ENCODE measurements around the gene FLT3LG.

GRCh38 chr19:49435670-49436069, 38.3 kb upstream of the FLT3LG start:
- TF ChIP-seq CTCF (IDR thresholded peaks at IDR 0.05) (no peak), POLR2A (IDR thresholded peaks at IDR 0.05; ENCODE audit: low read depth) (no peak), EP300 (IDR thresholded peaks at IDR 0.05) (no peak)

Data from esophagus muscularis mucosa (tissue), 4 donors.